Urinary bladder (tissue), 4 donors: ENCODE measurements around the gene ROBO1. TPM values are rescaled to one million over a fixed set of nuclear protein-coding genes. Genes with fewer than 3 reads are reported as not detected.
"Not testable (repeated sequence)": the region's sequence is repeated elsewhere in the genome, so short reads cannot be mapped to it uniquely, and the experiment has no call there.

Experiments used
- DNase-seq: peaks from one replicate; pipeline ENCODE4 v3.0.0-alpha.2; 2015; ENCODE audit errors: extremely low spot score
- H3K27ac ChIP-seq: one replicate; pipeline ENCODE4 v1.5.1; 2013; ENCODE audit warnings: low read depth, mild to moderate bottlenecking, moderate library complexity
- H3K36me3 ChIP-seq: one replicate; pipeline ENCODE4 v1.6.1; 2013; ENCODE audit warnings: mild to moderate bottlenecking, moderate library complexity; ENCODE audit not compliant: insufficient read depth
- H3K4me1 ChIP-seq: one replicate; pipeline ENCODE4 v1.6.1; 2013; ENCODE audit warnings: mild to moderate bottlenecking, moderate library complexity; ENCODE audit not compliant: insufficient read depth
- H3K4me3 ChIP-seq: one replicate; pipeline ENCODE4 v1.5.1; 2013; ENCODE audit warnings: low read depth, low read length
- WGBS: extraction: QIAGEN DNeasy Blood & Tissue Kit; methylation state at CpG from one replicate; pipeline ENCODE4 v1.1.7; 2013; 5-methylcytosine and 5-hydroxymethylcytosine counted together
- polyA plus RNA-seq: library from polyadenylated mRNA; stranded (reverse); fragments of 200-250 nt; gene quantifications from one replicate; pipeline ENCODE4 v1.2.3, GENCODE V29; 2013
- total RNA-seq: library from RNA; depleted of rRNA; stranded (reverse); fragments of >200 nt; gene quantifications from one replicate; pipeline ENCODE4 v1.2.3, GENCODE V29; 2014
- donor health status: healthy with polysubstance abuse.
- donor health status: healthy.

ROBO1 gene
- total and polyA plus RNA-seq, 2 donors, result 14.0 to 67.0 TPM

DNA sequence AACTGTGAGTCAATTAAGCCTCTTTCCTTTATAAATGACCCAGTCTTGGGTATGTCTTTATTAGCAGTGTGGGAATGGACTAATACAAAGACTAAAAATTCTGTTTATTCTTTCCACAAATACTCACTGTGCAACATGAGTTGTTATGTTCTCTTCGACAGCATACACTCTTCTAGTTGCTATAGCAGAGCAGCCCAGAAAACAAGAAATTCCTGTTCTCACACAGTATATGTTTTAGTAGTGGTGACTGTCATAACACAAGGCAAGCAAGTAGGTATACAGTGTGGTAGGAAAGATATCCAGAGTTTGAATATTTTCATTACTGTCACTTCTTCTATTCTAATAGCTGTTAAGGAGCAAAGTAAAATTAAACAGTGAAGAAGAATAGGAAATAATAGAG is 453.3 kb downstream of the ROBO1 start:
- peak overlapping the region; percentile 10 for H3K27ac ChIP-seq
- WGBS, result 81% methylated on average over 1 of the region's 1 CpG
- DNase-seq, result peak; percentile 35
- H3K4me3 ChIP-seq, result no peak overlapping the region
- H3K4me1 ChIP-seq, result no peaks in the 10 kb centered on the region
- H3K36me3 ChIP-seq, result no peaks in the 10 kb centered on the region

DNA sequence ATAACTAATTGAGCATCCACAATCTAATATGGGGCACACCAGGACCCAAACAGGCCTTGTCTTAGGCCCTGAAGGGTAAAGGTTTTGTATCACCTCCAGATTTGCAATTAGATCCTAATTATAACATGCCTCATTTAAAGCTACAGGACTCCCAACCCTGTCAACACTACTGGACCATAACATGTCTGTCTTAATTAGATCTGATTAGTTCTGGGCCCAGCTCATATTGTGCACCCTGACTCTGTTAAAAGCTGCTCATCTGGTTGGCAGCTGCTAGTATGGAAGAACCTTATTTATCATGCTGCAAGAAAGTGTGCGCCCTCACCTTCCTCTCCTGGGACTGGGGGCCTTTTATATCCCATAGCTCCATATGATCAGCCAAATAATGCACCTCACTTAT is 457.8 kb downstream of the ROBO1 start:
- WGBS, result 94% methylated on average over 1 of the region's 1 CpG
- H3K4me1 ChIP-seq, result no peaks in the 10 kb centered on the region

DNA sequence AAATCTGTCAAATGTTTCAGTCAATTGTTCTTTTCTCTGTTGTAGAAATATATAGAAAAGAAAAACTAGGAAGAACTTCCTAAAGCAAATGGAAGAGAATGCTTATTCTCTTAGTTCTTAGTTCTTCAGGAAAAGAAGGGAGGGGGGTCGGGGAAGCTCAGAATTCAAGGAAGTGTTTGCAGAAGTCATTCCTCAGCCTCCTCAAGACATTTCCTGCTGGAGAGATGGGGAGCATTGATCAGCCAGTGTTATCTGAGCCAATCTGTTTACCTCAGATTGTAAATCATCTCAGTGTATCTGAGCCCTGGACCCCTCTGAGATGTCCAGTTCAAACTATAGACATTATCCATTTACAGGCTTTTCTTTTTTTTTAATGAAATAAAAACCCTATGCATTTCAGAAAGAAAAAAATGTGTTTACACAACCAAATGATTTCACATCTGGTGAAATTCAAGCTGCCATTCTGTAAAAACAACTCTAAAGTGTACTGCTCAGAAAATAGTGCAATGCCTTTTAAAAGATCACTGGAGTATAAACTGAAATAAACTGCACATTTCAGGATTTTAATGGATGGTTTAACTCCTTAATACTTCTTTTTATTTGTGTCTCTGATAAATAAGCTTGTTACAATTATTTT is 460.7 kb downstream of the ROBO1 start:
- H3K4me3 ChIP-seq, result no peak overlapping the region
- WGBS, result 21% methylated on average over 1 of the region's 1 CpG
- H3K4me1 ChIP-seq, result no peaks in the 10 kb centered on the region
- no peak for DNase-seq
- no peak overlapping the region for H3K27ac ChIP-seq
- no peaks in the 10 kb centered on the region for H3K36me3 ChIP-seq

More for the DNA sequence above, 457.8 kb downstream of the ROBO1 start:
- Histone ChIP-seq H3K36me3 (no peaks in the 10 kb centered on the region), H3K4me3 (no peak overlapping the region), H3K27ac (no peak overlapping the region)
- DNase-seq, result no peak

DNA sequence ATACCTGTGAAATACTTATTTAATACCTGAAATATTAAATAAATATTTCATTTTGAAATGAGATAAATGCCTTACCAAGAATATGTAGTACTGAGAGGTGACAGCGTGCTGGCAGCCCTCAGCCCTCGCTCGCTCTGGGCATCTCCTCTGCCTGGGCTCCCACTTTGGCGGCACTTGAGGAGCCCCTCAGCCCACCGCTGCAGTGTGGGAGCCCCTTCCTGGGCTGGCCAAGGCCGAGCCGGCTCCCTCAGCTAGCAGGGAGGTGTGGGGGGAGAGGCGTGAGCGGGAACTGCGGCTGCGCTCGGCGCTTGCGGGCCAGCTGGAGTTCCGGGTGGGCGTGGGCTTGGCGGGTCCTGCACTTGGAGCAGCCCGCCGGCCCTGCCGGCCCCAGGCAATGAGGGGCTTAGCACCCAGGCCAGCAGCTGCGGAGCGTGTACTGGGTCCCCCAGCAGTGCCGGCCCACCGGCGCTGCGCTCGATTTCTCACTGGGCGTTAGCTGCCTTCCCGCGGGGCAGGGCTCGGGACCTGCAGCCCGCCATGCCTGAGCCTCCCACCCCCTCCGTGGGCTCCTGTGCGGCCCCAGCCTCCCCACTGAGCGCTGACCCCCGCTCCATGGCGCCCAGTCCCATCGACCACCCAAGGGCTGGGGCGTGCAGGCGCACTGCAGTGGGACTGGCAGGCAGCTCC is 467.7 kb downstream of the ROBO1 start:
- H3K27ac ChIP-seq, H3K4me1 ChIP-seq, DNase-seq, H3K4me3 ChIP-seq, H3K36me3 ChIP-seq: not testable (repeated sequence)
- 96% methylated on average over 40 of the region's 40 CpGs for WGBS

DNA sequence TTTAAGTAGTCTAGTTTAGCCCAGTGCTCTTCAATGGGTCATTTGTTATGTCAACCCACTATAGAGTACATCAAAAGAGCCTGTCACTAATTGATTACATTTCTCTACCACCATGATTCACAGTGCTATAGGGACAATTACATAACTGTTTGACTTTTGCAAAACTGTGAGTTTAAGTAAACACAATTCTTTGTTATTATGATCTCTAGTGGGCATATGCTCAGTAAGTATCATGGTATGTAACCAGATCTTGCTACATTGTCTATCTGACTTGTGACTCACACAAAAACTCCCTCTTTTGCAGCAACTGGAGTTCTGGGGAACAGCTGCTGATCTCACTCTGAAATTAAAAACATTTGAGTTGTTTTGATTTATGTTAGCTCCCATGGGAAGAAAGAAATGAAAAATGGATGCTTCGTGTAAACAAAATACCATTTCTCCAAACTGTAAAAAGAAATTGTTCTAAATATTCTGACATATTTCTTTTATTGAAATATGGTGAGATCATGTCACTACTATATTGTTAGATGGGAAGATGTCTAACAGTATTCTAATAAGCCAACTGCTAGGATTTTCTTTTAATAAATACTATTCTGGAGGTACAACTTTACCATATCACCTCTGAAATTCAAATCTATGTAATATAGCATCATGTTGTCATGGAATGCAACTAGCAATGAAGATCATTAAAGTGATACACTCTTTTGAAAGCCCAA is 470.4 kb downstream of the ROBO1 start:
- H3K36me3 ChIP-seq, result no peaks in the 10 kb centered on the region
- H3K4me1 ChIP-seq, result no peaks in the 10 kb centered on the region
- H3K4me3 ChIP-seq, result no peak overlapping the region
- WGBS, result 51% methylated on average over 1 of the region's 1 CpG
- no peak overlapping the region for H3K27ac ChIP-seq
- no peak for DNase-seq

- H3K36me3 ChIP-seq, result no peaks in the 10 kb centered on the region
- WGBS, result 75% methylated on average over 3 of the region's 3 CpGs
- H3K4me1 ChIP-seq, result no peaks in the 10 kb centered on the region
- DNase-seq, result no peak
- H3K27ac ChIP-seq, result no peak overlapping the region
- H3K4me3 ChIP-seq, result no peak overlapping the region
Measured at GRCh38 chr3:79286882-79287281, 480.9 kb downstream of the ROBO1 start.

DNA sequence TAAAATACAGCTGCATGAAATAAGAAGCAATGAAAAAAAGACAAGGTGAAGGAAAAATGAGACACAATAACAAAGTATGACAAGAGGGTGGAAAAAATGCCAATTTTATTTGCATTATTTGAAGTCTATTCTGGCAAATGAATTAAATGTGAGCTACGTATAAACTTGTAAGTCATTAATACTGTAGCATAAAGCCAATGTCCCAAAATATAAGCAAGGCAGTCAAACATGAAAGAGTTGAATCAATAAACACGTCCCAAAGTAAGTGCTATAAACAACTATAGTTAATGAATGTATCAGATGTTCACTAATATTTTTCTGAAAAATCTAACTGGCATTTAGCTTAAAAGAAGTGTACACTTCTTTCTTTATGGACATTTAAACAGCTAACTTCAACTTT is 481.9 kb downstream of the ROBO1 start:
- no peaks in the 10 kb centered on the region for H3K36me3 ChIP-seq
- no peaks in the 10 kb centered on the region for H3K4me1 ChIP-seq
- H3K27ac ChIP-seq, result no peak overlapping the region
- DNase-seq, result no peak
- H3K4me3 ChIP-seq, result no peak overlapping the region
- 67% methylated on average over 2 of the region's 2 CpGs for WGBS

DNA sequence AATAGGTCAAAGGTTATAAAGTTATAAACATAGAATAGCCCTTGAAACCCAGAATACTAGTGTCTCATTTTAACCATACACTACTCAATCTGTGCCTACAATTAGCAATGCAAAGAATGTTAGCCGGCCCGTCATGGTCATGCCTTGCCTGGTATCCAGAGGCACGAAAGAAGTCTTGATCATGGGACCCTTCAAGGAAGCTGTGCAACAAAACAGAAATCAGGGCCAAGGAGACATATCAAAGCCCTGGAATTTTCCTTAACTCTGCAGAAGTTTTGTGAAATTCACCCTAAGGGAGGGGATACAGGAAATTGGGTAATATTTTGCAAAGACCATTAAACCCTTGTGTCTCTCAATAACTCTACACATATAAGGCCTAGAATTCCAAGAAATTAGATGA is 482.4 kb downstream of the ROBO1 start:
- 92% methylated on average over 3 of the region's 3 CpGs for WGBS
- Histone ChIP-seq H3K4me1 (no peaks in the 10 kb centered on the region), H3K4me3 (no peak overlapping the region), H3K27ac (no peak overlapping the region), H3K36me3 (no peaks in the 10 kb centered on the region)
- DNase-seq, result no peak

- no peak for DNase-seq
- Histone ChIP-seq H3K4me3 (no peak overlapping the region), H3K27ac (no peak overlapping the region), H3K36me3 (no peaks in the 10 kb centered on the region), H3K4me1 (no peaks in the 10 kb centered on the region)
- whole genome bisulfite sequencing, result 74% methylated on average over 3 of the region's 3 CpGs
Measured at GRCh38 chr3:79284781-79285180, 483.0 kb downstream of the ROBO1 start.

DNA sequence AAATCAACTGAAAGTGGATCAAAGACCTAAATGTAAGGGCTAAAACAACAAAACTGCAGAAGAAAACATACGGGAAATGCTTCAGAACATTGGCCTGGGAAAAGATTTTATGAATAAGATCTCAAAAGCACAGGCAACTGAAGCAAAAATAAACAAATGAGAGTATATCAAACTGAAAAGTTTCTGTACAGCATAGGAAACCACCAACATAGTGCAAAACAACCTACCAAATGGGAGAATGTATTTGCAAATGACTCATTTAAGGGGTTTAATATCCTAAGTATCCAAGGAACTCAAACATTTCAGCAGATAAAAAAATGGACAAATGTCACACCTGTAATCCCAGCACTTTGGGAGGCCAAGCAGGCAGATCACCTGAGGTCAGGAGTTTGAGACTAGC is 489.1 kb downstream of the ROBO1 start:
- Histone ChIP-seq H3K4me1 (no peaks in the 10 kb centered on the region), H3K27ac (no peak overlapping the region), H3K4me3 (no peak overlapping the region), H3K36me3 (no peaks in the 10 kb centered on the region)
- DNase-seq, result no peak
- WGBS, result 80% methylated on average over 1 of the region's 1 CpG

GRCh38 chr3:79268422-79268821 is 499.4 kb downstream of the ROBO1 start:
- no peak for DNase-seq
- H3K36me3 ChIP-seq, result no peaks in the 10 kb centered on the region
- no peaks in the 10 kb centered on the region for H3K4me1 ChIP-seq
- no peak overlapping the region for H3K4me3 ChIP-seq
- WGBS, result 87% methylated on average over 4 of the region's 4 CpGs
- H3K27ac ChIP-seq, result no peak overlapping the region

GRCh38 chr3:79264892-79265291 is 502.9 kb downstream of the ROBO1 start:
- DNase-seq, result no peak
- 84% methylated on average over 2 of the region's 2 CpGs for WGBS
- H3K36me3 ChIP-seq, result no peaks in the 10 kb centered on the region
- H3K27ac ChIP-seq, result no peak overlapping the region
- no peak overlapping the region for H3K4me3 ChIP-seq
- H3K4me1 ChIP-seq, result no peaks in the 10 kb centered on the region

DNA sequence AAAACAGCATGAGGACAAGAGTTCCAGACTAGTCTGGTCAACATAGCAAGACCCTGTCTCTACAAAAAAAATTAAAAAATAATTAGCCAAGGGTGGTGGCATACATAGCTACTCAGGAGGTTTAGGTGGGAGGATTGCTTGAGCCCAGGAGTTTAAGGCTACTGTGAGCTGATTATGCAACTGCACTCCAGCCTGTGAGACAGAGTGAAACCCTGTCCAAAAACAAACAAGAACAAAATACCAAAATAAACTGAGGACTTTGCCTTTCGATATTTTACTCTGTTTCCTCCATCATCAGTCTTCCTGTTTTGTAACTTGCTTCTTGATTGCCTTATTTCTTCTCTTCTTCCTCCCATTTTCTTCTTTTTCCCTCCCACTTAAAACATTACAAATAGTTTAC is 504.4 kb downstream of the ROBO1 start:
- Histone ChIP-seq H3K4me1 (no peaks in the 10 kb centered on the region), H3K4me3 (no peak overlapping the region), H3K36me3 (no peaks in the 10 kb centered on the region), H3K27ac (no peak overlapping the region)
- 63% methylated on average over 1 of the region's 1 CpG for WGBS
- DNase-seq, result no peak

- no peak for DNase-seq
- WGBS, result 85% methylated on average over 1 of the region's 1 CpG
- H3K27ac ChIP-seq, result no peak overlapping the region
Measured at GRCh38 chr3:79258479-79258878, 509.3 kb downstream of the ROBO1 start.

More at GRCh38 chr3:79258479-79258878, 509.3 kb downstream of the ROBO1 start:
- Histone ChIP-seq H3K4me1 (no peaks in the 10 kb centered on the region), H3K4me3 (no peak overlapping the region), H3K36me3 (no peaks in the 10 kb centered on the region)
